Fibroblast of lung (primary cell): ENCODE measurements around the gene RIMS1.

ENCODE experiments used
- CTCF ChIP-seq, 2 donors: IDR thresholded peaks in 1 of 2; conservative IDR thresholded peaks in 1 of 2; 1 replicate in 1 of 2; 2 replicates in 1 of 2; pipeline ENCODE4 v1.5.1; 2011 to 2012; ENCODE audit warnings: low read length in 2 of 2, control low read depth in 1 of 2, inconsistent platforms in 1 of 2, low read depth in 1 of 2, mild to moderate bottlenecking in 1 of 2
- EZH2 ChIP-seq: IDR thresholded peaks from 2 replicates; pipeline ENCODE4 v1.5.1; 2012; ENCODE audit warnings: low read length, control low read depth, mild to moderate bottlenecking; ENCODE audit errors: missing control alignments

GRCh38 chr6:72203983-72204382, 317.6 kb downstream of the RIMS1 start:
- TF ChIP-seq CTCF (conservative IDR thresholded peaks at IDR 0.05 in 1 of 2, IDR thresholded peaks at IDR 0.05 in 1 of 2; ENCODE audit: low read depth in 1 of 2, low read length in 2 of 2) = no peak
- TF ChIP-seq EZH2 = no peak
